HG03196 (cell line): Measurements from ENCODE around the gene GPR42.
A peak's percentile ranks its signal among the peaks of the same experiment; 100 is the strongest.
"Not testable (repeated sequence)": the region's sequence is repeated elsewhere in the genome, so short reads cannot be mapped to it uniquely, and the experiment has no call there.

Experiments
- ATAC-seq: cut with Tn5 transposase; IDR thresholded peaks from one replicate; pipeline ENCODE4 v1.9.1; 2021; ENCODE audit not compliant: unreplicated experiment

GPR42 gene

DNA sequence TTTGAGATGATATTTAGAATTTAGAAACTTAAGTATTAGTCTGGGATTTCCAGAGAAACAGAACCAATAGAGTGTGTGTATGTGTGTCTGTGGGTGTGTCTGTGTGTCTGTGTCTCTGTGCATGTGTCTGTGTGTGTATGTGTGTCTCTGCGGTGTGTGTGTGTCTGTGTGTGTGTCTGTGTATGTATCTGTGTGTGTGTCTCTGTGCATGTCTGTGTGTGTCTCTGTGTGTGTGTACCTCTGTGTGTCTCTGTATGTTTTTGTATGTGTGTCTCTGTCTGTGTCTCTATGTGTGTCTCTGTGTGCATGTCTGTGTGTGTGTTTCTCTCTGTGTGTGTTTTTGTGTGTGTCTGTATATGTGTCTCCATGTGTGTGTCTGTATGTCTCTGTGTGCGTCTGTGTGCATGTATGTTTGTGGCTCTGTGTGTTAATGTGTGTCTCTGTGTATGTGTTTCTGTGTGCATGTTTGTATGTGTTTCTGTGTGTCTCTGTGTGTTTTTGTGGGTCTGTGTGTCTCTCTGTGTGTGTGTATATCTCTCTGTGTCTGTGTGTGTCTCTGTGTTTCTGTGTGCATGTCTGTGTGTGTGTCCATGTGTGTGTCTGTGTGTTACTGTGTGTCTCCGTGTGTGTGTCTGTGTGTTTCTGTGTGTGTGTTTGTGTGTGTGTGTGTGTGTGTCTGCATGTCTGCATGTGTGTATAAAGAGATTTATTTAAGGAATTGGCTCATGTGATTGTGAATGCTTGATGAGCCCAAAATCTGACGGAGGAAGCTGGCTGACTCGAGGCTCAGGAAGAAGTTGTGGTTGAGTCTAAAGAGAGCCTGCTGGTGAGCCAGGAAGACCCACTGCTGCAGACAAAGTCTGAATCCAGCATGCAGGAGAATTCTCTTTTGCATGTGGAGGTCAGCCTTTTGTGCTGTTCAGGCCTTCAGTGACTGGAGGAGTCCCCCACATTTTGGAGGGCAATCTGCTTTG is 22.2 kb downstream of the GPR42 start:
- ATAC-seq: no peak

DNA sequence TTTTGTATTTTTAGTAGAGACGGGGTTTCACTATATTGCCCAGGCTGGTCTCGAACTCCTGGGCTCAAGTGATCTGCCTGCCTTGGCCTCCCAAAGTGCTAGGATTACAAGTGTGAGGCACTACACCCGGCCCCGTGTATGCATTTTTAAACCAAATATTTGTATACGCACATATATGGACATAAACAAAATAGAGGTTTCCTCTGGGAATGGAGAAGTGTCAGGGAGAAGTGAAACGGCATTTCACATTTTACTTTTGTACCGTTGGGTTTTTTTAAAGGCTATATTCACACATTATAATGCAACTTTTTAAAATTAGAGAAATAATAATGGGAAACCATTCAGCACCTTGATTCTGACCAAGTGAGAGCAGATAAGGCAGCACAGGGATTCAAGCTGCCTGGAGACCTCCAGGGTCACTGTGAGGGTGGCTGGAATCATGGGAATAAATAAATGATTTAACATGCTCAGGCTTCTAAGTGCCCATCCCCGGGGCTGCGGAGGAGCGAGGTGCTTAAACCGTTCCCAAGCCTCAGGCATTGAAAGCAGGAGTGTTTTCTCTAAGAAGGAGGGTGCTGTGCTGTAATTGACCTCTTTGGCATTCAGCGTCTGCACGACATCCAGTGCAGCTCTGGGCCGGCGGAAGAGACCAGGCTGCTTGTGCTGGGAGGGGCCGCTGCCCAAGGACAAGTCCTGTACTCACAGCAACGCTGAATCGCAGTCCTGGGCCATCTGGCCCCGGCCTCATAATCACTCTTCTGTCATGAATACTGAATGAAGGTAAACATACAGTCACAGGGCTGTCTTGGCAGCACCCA is 24.7 kb downstream of the GPR42 start:
- no peak for ATAC-seq

DNA sequence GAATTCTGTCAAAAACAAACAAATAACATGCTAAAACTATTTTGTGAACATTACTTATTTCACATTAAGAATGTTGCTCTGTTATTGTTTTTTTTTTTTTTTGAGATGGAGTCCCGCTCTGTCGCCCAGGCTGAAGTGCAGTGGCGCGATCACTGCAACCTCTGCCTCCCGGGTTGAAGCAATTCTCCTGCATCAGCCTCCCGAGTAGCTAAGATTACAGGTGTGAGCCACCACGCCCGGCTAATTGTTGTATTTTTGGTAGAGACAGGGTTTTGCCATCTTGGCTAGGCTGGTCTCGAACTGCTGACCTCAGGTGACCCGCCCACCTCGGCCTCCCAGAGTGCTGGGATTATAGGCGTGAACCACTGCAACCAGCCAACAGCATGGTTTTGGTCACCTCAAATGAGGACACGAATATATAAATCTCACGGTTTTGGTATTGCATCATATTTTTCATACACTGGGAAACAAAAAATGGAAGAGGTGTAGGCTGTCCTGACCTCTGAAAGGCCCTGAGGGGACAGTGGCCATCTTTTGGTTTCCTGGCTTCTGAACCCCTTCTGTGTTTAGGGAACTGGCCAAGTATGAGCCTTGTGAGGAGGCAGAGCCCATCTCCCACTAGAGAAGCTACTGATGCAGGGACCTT is 25.5 kb downstream of the GPR42 start:
- no peak for ATAC-seq

DNA sequence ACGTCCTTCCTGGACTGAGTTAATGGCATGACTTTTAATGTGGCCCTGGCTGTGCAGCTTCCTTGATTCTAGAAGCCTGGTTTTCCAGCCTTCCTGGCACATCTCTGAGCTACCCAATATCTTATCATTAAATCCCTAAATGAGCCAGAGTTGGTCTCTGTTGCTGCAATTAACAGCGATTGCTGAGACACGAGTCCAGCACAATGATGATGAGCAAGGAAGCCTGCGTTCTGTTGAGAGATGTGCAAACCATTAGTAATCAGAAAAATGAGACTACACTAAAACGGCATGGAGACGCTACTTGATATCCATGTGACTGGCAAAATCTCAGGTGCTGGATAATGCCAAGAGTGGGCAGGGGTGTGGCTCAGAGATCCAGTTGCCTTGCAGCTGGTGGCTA is 26.2 kb downstream of the GPR42 start:
- no peak for ATAC-seq

DNA sequence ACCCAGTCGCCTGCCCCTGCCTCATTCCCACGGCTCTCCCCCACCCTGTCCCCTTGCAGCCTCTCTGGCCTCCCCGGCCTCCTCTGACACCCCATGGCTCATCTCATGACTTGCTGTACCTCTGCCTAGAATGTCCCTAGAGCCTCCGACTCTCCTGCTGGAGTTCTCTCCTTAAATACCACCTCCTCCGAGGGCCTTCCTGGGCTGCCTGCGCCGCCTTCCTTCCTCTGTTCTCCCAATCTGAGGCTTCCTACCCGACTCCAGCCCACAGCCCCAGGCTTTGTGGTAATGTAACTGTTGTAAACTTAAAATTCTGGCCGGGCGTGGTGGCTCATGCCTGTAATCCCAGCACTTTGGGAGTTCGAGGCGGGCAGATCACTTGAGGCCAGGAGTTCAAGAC is 27.7 kb downstream of the GPR42 start:
- no peak for ATAC-seq

DNA sequence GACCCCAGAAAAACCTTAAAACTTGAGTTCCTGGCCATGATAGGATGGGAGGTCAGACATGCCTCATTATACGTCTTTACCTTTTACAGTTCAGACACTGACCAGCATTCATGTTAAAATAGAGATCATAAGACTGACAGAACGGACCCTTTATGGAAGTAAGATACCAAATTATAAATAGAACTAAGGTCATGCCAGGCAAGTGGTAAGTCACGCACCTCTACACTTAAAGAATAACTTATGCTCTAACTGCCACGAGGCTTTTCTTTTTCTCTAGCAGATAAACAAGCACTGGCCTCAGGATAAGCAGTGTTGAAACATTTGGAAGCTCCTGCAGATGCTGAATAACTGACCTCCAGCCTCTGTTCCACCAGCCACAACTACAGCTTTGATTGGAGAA is 28.4 kb downstream of the GPR42 start:
- no peak for ATAC-seq

DNA sequence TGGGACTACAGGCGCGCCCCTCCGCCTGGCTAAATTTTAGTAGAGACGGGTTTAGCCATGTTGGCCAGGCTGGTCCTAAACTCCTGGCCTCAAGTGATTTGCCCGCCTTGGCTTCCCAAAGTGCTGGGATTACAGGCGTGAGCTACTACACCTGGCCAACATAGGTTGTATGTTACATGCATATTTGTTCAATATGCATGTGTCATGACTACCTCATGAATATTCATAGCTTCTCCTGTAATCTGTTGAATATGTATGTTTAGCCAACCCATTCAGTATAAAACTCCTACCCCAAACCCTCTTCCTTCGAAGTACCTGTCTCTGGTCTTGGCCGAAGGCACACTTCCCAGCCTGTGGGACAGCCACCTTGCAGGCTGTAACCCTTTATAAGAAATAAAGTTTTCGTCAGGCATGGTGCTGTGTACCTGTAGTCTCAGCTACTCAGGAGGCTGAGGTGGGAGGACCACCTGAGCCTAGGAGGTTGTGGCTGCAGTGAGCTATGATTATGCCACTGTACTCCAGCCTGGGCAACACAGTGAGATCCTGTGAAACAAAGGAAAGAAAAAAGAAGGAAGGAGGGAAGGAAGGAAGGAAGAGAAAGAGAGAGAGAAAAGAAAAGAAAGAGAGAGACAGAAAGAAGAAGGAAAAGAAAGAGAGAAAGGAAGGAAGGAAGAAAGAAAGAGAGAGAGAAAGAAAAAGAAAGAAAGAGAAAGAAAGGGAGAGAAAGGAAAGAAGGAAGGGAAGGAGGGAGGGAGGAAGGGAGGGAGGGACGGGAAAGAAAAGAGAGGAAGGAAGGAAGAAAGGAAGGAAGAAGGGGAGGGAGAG is 29.3 kb downstream of the GPR42 start:
- no peak for ATAC-seq

DNA sequence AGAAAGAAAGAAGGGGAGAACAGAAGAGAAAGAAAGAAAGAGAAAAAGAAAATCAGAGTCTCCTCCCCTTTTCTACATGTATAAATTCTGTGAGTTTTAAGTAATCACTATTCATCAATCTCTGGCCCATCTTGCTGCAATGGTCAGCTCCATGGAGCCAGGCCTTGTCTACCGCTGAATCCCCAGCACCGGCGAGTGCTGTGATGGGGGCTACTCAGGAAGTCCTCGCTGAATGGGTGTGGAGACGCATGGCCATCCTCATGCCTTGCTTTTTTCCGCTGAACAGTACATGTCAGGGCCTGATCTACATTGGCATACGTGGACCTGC is 29.9 kb downstream of the GPR42 start:
- no peak for ATAC-seq

DNA sequence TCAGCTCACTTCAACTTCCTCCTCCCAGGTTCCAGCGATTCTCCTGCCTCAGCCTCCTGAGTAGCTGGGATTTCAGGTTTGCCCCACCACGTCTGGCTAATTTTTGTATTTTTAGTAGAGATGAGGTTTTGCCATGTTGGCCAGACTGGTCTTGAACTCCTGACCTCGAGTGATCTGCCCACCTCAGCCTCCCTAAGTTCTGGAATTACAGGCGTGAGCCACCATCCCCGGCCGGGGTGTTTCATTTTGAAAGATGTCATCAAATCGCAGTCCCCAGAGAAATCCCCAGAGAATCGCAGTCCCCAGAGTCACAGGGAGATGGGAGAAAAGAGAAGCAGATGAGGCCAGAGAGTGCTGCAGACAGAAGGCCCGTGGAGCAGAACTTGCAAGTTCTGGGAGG is 30.5 kb downstream of the GPR42 start:
- not testable (repeated sequence) for ATAC-seq

DNA sequence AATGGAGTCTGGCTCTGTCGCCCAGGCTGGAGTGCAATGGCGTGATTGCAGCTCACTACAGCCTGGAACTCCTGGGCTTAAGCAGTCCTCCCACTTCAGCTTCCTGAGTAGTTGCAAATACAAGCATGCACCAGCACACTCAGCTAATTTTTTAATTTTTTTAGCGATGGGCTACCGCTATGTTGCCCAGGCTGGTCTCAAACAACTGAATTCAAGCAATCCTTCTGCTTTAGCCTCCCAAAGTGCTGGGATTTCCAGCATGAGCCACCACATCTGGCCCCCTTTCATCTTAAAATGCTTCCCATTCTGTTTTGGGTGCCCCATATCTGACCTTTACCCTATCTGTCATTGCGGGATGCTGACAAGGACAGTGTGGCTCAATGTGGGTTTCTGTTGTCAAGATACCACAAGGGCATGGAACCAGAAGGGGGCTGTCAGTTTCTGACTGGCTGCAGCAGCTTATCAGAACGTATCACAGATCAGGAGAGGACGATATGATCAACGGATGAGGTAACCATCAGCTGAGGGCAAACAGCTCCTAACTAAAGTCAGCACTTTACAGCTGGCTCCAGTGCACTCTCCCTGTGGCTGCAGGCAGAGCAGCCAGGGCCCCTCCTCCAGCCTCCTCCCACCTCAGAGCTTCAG is 32.4 kb downstream of the GPR42 start:
- no peak for ATAC-seq

DNA sequence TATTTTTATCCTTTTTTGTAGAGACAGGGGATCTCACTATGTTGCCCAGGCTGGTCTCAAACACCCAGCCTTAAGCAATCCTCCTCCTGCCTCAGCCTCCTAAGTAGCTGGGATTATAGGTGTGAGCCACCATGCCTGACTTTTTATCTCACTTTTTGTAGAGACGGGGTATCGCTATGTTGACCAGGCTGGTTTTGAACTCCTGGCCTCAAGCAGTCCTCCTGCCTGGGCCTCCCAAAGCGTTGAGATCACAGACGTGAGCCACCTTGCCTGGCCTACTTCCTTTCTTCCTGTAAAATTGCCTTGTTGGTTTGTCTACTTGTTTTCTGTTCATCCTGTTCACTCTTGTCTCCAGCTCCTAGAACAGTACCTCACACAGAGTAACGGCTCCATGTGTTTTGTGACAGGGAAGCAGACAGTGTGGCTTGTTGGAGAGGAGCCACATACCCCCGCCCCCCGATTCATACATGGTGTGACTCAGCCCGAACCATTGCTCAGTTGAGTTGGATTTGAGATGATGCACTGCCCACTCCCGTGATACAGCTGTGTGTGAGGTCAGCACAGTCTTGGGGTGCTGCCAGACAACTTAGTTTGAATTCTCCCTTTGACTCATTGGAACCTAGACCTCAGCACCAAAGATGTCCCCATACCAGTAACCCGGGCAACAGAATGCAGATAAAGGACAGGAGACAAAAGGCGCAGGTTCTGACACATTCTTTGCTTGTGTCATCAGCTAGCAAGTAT is 34.2 kb downstream of the GPR42 start:
- peak; percentile 55 for ATAC-seq

DNA sequence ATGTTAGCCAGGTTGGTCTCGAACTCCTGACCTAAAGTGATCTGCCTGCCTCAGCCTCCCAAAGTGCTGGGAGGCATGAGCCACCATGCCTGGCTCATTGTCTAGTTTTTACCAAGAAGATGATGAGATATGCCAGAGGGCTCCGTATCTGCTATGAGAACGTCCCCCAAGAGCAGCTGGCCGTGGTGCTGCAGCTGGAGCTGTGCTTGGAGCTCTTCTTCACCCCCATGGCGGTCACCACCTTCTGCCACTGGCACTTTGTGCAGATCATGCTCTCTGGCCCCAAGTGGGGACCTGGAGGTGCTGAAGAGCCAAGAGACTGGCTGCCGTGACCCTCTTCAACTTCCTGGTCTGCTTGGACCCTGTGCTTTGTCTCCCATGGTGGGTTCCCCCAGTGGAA is 36.8 kb downstream of the GPR42 start:
- ATAC-seq: no peak

DNA sequence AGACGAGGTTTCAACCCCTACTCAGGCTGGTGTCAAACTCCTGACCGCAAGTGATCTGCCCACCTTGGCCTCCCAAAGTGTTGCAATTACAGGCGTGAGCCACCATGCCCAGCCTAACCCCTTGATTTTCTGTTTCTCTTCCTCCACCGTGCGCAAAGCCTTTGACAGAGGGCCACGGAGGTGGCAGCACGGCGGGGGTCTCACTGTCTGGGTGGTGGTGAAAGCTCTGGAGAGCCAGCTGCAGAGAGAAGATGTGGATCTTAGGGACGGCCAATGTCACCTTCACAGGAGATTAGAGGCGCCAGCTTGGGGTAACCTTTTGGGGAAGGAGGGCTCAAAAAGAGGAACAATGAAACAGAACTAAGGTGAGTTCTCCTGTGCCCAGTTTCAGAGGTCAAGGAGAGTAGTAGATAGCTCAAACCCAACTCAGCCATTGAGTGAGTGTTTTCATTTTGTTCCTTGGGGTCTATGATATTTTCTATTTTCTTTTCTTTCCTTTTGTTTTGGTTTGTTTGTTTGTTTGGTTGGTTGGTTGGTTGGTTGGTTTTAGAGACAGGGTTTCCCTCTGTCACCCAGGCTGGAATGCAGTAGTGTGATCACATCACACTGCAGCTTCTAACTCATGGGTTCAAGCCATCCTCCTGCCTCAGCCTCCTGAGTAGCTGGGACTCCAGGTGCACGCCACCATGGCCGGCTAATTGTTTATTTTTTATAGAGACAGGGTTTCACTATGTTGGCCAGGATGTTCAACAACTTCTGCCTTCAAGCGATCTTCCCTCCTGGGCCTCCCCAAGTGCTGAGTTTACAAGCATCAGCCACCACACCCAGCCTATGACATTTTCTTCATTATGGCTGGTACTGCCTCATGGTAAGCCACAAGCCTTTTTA is 37.7 kb downstream of the GPR42 start:
- peak; percentile 58 for ATAC-seq

DNA sequence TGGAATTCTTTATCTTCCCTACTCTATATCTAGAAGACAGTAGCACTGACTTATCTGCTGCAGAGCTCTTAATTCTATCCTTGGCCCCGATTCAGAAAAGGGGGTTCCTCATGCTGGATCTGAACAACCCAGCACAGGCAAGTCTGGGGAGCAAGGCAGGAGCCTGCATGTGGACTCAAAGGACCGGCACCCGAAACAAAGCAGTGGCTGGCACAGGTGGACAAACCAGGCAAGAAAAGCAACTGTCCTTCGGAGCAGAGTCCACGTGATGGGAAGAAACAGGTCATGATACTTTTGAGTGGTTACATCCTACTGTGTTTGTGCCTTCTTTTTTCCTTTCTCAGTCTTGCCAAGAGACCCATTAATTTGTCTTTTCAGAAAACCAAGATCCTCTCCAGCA is 38.3 kb downstream of the GPR42 start:
- no peak for ATAC-seq

DNA sequence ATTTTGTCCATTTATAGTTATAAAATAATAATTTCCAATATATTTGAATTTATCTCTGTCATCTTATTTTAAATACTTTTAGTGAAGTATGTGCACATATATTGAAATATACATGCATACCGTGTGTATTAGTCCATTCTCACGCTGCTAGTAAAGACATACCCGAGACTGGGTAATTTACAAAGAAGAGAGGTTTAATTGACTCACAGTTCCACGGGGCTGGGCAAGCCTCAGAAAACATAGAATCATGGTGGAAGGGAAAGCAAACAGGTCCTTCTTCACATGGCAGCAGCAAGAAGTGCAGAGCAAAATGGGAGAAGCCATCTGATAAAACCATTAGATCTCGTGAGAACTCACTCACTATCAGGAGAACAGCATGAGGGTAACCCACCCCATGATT is 39.6 kb downstream of the GPR42 start:
- no peak for ATAC-seq

DNA sequence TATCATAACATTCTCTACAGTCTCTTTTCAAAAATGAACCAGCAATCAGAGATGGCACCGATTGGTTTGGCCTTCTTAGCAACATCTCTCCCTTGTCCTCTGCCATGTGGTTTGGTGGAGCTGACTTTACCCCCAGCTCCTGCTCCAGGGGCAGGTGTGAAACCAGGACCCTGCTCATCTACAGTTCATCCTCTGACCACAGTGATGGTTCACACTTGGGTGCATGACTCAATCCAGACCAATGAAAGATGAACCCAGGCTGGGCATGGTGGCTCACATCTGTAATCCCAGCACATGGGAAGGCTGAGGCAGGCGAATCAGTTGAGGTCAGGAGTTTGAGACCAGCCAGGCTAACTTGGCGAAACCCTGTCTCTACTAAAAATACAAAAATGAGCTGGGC is 43.6 kb downstream of the GPR42 start:
- ATAC-seq: no peak

DNA sequence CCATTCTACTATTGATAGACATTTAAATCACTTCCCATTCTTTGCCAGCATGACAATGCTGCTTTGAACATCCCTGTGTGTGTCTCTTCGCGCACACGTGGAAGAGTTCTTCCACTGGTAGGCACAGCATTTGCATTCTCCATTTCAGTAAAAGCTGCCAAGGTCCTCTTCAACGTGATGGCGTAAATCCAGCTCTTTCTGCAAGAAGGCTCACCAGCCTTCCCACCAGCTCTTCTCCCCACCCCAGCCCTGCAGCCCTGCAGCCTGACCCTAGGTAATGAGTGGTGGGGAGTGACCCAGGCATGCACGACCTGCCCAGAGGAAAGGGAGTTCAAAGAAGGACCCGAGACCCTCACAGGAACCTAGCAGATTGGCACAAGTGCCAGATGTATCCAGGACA is 45.5 kb downstream of the GPR42 start:
- no peak for ATAC-seq

DNA sequence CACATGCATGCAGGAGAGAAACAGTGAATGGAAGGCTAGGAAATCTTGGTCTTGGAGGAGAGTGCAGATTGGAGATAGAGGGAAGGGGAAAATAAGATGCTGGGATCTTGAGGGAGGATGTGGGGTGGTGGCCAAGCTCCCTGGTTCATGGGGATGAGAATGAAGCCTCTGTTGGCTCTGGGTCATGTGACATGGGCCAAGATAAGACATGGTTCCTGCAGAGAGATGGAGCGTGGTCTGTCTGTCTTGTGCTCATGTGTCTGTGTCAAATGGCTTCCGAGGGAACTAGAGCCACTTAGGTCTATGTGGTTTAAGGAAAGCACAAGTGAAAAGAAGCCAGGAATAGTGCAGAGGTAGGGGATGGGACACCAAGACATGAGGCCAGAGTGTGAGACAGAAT is 46.4 kb downstream of the GPR42 start:
- ATAC-seq: no peak
